ENCODE data around the gene SLC38A8. TPM values are rescaled to one million over a fixed set of nuclear protein-coding genes. Genes with fewer than 3 reads are reported as not detected.

Gene SLC38A8
- total RNA-seq, 1 donor from 2014 or later: not detected

- intact Hi-C loops (cut with DNase I): loop anchor here (5.0 kb wide), 1 partner anchor 111 kb away; no protein-coding TSS in a partner anchor
- no peak for DNase-seq (ENCODE audit: low spot score)
Measured at GRCh38 chr16:84071121-84071520, 28.5 kb upstream of the SLC38A8 start.

- no peak for DNase-seq (ENCODE audit: low spot score)
- intact Hi-C loops (cut with DNase I): no loop called here
Measured at GRCh38 chr16:84069540-84069939, 26.9 kb upstream of the SLC38A8 start.

GRCh38 chr16:84068783-84069462, 26.3 kb upstream of the SLC38A8 start:
- no peak for DNase-seq (ENCODE audit: low spot score)
- intact Hi-C loops (cut with DNase I): no loop called here

- intact Hi-C loops (cut with DNase I): no loop called here
- DNase-seq (ENCODE audit: low spot score): no peak
Measured at GRCh38 chr16:84068041-84068440, 25.4 kb upstream of the SLC38A8 start.

- DNase-seq (ENCODE audit: low spot score): no peak
Measured at GRCh38 chr16:84067640-84068039, 25.0 kb upstream of the SLC38A8 start.

GRCh38 chr16:84065536-84066132, 23.0 kb upstream of the SLC38A8 start:
- no peak for DNase-seq (ENCODE audit: low spot score)
- intact Hi-C loops (cut with DNase I): loop anchor here (2.0 kb wide), 1 partner anchor 109 kb away; no protein-coding TSS in a partner anchor

More at GRCh38 chr16:84067640-84068039, 25.0 kb upstream of the SLC38A8 start:
- intact Hi-C loops (cut with DNase I): no loop called here

- no peak for DNase-seq (ENCODE audit: low spot score)
- intact Hi-C loops (cut with DNase I): loop anchor here (2.0 to 5.0 kb wide), 3 partner anchors 95 to 237 kb away; partner anchors contain the start of gene NECAB2
Measured at GRCh38 chr16:84063980-84064379, 21.4 kb upstream of the SLC38A8 start.

- intact Hi-C loops (cut with DNase I): loop anchor here (2.0 to 5.0 kb wide), 2 partner anchors 94 to 236 kb away; partner anchors contain the start of gene NECAB2
- DNase-seq (ENCODE audit: low spot score): peak; percentile 91
Measured at GRCh38 chr16:84062734-84063640, 20.4 kb upstream of the SLC38A8 start.

- DNase-seq (ENCODE audit: low spot score): no peak
- intact Hi-C loops (cut with DNase I): loop anchor here (5.0 kb wide), 1 partner anchor 234 kb away; no protein-coding TSS in a partner anchor
Measured at GRCh38 chr16:84061236-84061819, 18.7 kb upstream of the SLC38A8 start.

- DNase-seq (ENCODE audit: low spot score): peak; percentile 71
- intact Hi-C loops (cut with DNase I): loop anchor here (5.0 kb wide), 1 partner anchor 233 kb away; no protein-coding TSS in a partner anchor
Measured at GRCh38 chr16:84059946-84060901, 17.6 kb upstream of the SLC38A8 start.

GRCh38 chr16:84059111-84059510, 16.5 kb upstream of the SLC38A8 start:
- no peak for DNase-seq (ENCODE audit: low spot score)
- intact Hi-C loops (cut with DNase I): no loop called here

GRCh38 chr16:84058664-84059063, 16.1 kb upstream of the SLC38A8 start:
- intact Hi-C loops (cut with DNase I): no loop called here
- DNase-seq (ENCODE audit: low spot score): peak; percentile 73

- intact Hi-C loops (cut with DNase I): no loop called here
- DNase-seq (ENCODE audit: low spot score): peak; percentile 66
Measured at GRCh38 chr16:84058211-84058610, 15.6 kb upstream of the SLC38A8 start.

- peak; percentile 51 for DNase-seq (ENCODE audit: low spot score)
- intact Hi-C loops (cut with DNase I): no loop called here
Measured at GRCh38 chr16:84056933-84057332, 14.3 kb upstream of the SLC38A8 start.

GRCh38 chr16:84055801-84056634, 13.4 kb upstream of the SLC38A8 start:
- intact Hi-C loops (cut with DNase I): no loop called here
- peak; percentile 55 for DNase-seq (ENCODE audit: low spot score)

- DNase-seq (ENCODE audit: low spot score): peak; percentile 71
- intact Hi-C loops (cut with DNase I): no loop called here
Measured at GRCh38 chr16:84055366-84055765, 12.8 kb upstream of the SLC38A8 start.

GRCh38 chr16:84054916-84055315, 12.3 kb upstream of the SLC38A8 start:
- intact Hi-C loops (cut with DNase I): no loop called here

GRCh38 chr16:84054271-84054670, 11.7 kb upstream of the SLC38A8 start:
- intact Hi-C loops (cut with DNase I): no loop called here
- peak; percentile 59 for DNase-seq (ENCODE audit: low spot score)

More at GRCh38 chr16:84054916-84055315, 12.3 kb upstream of the SLC38A8 start:
- peak; percentile 39 for DNase-seq (ENCODE audit: low spot score)
